ENCODE data around the gene TENM4.

DNA sequence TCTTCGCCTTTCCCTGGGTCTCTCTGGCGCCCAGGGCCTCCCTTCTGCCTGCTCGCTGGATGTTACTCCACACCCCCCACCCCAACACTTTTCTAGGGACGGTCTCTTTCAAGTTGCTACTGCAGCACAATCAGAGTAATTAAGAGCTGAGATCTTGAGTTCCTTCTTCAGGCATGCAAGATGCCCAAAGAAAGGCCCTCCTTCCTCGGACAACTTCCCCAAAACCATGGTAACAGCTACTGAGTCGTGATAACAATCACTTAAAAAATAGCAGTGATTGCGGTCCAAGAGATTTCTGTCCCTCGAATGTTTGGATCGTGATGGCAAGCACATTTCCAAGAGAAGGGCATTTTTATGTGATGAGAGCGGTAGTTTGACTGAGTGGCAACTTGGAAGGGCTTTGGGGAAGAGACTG lies 638 bp upstream of the TENM4 start:
- TF ChIP-seq, protein P1, sequence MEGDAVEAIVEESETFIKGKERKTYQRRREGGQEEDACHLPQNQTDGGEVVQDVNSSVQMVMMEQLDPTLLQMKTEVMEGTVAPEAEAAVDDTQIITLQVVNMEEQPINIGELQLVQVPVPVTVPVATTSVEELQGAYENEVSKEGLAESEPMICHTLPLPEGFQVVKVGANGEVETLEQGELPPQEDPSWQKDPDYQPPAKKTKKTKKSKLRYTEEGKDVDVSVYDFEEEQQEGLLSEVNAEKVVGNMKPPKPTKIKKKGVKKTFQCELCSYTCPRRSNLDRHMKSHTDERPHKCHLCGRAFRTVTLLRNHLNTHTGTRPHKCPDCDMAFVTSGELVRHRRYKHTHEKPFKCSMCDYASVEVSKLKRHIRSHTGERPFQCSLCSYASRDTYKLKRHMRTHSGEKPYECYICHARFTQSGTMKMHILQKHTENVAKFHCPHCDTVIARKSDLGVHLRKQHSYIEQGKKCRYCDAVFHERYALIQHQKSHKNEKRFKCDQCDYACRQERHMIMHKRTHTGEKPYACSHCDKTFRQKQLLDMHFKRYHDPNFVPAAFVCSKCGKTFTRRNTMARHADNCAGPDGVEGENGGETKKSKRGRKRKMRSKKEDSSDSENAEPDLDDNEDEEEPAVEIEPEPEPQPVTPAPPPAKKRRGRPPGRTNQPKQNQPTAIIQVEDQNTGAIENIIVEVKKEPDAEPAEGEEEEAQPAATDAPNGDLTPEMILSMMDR (IDR thresholded peaks at IDR 0.05) = no peak
- no peak for TF ChIP-seq POLR2A (IDR thresholded peaks at IDR 0.05)

Data from heart left ventricle (tissue), 13 donors.